H1 (cell line): ENCODE results near the gene XPNPEP3. TPM values are rescaled to one million over a fixed set of nuclear protein-coding genes. Genes with fewer than 3 reads are reported as not detected.

ENCODE experiments used
- ATF2 ChIP-seq: IDR thresholded peaks from 2 replicates; pipeline ENCODE4 v1.6.1; 2012; ENCODE audit warnings: low read length, inconsistent platforms
- CTBP2 ChIP-seq: IDR thresholded peaks from 2 replicates; pipeline ENCODE4 v1.7.0; 2011; ENCODE audit warnings: borderline replicate concordance, mild to moderate bottlenecking, moderate library complexity, mixed read lengths, low read length; ENCODE audit not compliant: insufficient read depth, insufficient read length
- polyA plus RNA-seq, 7 experiments: library from polyadenylated mRNA; depleted of rRNA in 3 of 7; stranded (reverse) in 5 of 7; unstranded in 2 of 7; fragments of >200 nt in 5 of 7; fragments of 200-250 nt in 2 of 7; gene quantifications; 1 replicate in 5 of 7; 2 replicates in 1 of 7; 4 replicates in 1 of 7; pipeline versions ENCODE4 v1.2.1 to v1.2.3, GENCODE V29; 2011 to 2013; ENCODE audit warnings: missing spikeins in 2 of 7, mixed read lengths in 2 of 7
- total RNA-seq: library from RNA; stranded (reverse); fragmentation: NEBNext Ultra II Directional; extraction: Animal tissue kit (Norgen Biotek cat#: 25700); gene quantifications from 2 replicates; pipeline ENCODE4 v1.2.1, GENCODE V29; 2021

Gene XPNPEP3
- total and polyA plus RNA-seq, 2 of the 8 experiments (the other 6 are each of a cell fraction or from before 2014, with no cell fraction given): 25.8 to 29.2 TPM

- TF ChIP-seq ATF2: no peak
- no peak for TF ChIP-seq CTBP2
Observed at GRCh38 chr22:40874016-40874415, 17.1 kb downstream of the XPNPEP3 start (continued).
